Neural cell (in vitro differentiated cells): ENCODE measurements around the gene IL1R2.

Experiments
- EP300 ChIP-seq: fragments of 450-650 bp; conservative IDR thresholded peaks from 2 replicates; pipeline ENCODE4 v1.6.1; 2014; ENCODE audit warnings: antibody characterized with exemption, mild to moderate bottlenecking, moderate library complexity; ENCODE audit not compliant: poor library complexity, severe bottlenecking
- POLR2AphosphoS5 ChIP-seq: IDR thresholded peaks from 2 replicates; pipeline ENCODE4 v1.6.1; 2012
- RAD21 ChIP-seq: fragments of 450-650 bp; conservative IDR thresholded peaks from 2 replicates; pipeline ENCODE4 v1.6.1; 2014; ENCODE audit warnings: antibody characterized with exemption, mild to moderate bottlenecking, moderate library complexity
- SMC3 ChIP-seq: fragments of 450-650 bp; conservative IDR thresholded peaks from 2 replicates; pipeline ENCODE4 v1.6.1; 2014; ENCODE audit warnings: antibody characterized with exemption, mild to moderate bottlenecking, moderate library complexity; ENCODE audit not compliant: poor library complexity
- TAF1 ChIP-seq: IDR thresholded peaks from 2 replicates; pipeline ENCODE4 v1.6.1; 2012; ENCODE audit warnings: low read depth
- TF ChIP-seq, protein P1 (sequence below): fragments of 450-650 bp; IDR thresholded peaks from 2 replicates; pipeline ENCODE4 v1.5.1; 2014; ENCODE audit warnings: antibody characterized with exemption, mild to moderate bottlenecking, moderate library complexity; ENCODE audit not compliant: poor library complexity, severe bottlenecking

- TF ChIP-seq, protein P1, sequence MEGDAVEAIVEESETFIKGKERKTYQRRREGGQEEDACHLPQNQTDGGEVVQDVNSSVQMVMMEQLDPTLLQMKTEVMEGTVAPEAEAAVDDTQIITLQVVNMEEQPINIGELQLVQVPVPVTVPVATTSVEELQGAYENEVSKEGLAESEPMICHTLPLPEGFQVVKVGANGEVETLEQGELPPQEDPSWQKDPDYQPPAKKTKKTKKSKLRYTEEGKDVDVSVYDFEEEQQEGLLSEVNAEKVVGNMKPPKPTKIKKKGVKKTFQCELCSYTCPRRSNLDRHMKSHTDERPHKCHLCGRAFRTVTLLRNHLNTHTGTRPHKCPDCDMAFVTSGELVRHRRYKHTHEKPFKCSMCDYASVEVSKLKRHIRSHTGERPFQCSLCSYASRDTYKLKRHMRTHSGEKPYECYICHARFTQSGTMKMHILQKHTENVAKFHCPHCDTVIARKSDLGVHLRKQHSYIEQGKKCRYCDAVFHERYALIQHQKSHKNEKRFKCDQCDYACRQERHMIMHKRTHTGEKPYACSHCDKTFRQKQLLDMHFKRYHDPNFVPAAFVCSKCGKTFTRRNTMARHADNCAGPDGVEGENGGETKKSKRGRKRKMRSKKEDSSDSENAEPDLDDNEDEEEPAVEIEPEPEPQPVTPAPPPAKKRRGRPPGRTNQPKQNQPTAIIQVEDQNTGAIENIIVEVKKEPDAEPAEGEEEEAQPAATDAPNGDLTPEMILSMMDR = no peak
- TF ChIP-seq RAD21 = no peak
- TF ChIP-seq POLR2AphosphoS5 = no peak
- no peak for TF ChIP-seq TAF1
- TF ChIP-seq EP300 = no peak
- no peak for TF ChIP-seq SMC3
Observed at GRCh38 chr2:102032368-102033030, 40.7 kb downstream of the IL1R2 start.
